Ishikawa (cell line): ENCODE measurements around the gene FOXC2.

Experiments
- CEBPB ChIP-seq: IDR thresholded peaks from 2 replicates; pipeline ENCODE4 v1.6.1; 2012
- CREB1 ChIP-seq: IDR thresholded peaks from 2 replicates; pipeline ENCODE4 v1.6.1; 2012; ENCODE audit warnings: low read depth
- EGR1 ChIP-seq: IDR thresholded peaks from 2 replicates; pipeline ENCODE4 v1.6.1; 2012
- EP300 ChIP-seq: IDR thresholded peaks from 2 replicates; pipeline ENCODE4 v1.6.1; 2012; ENCODE audit warnings: borderline replicate concordance
- FOXM1 ChIP-seq: IDR thresholded peaks from 2 replicates; pipeline ENCODE4 v1.6.1; 2012; ENCODE audit warnings: low read depth, borderline replicate concordance
- MAX ChIP-seq: IDR thresholded peaks from 2 replicates; pipeline ENCODE4 v1.6.1; 2012
- NFIC ChIP-seq: IDR thresholded peaks from 2 replicates; pipeline ENCODE4 v1.6.1; 2012
- RAD21 ChIP-seq: IDR thresholded peaks from 2 replicates; pipeline ENCODE4 v1.6.1; 2012; ENCODE audit warnings: low read depth
- REST ChIP-seq: IDR thresholded peaks from 2 replicates; pipeline ENCODE4 v1.6.1; 2012; ENCODE audit warnings: low read depth, mild to moderate bottlenecking
- TAF1 ChIP-seq: IDR thresholded peaks from 2 replicates; pipeline ENCODE4 v1.6.1; 2012; ENCODE audit warnings: low read depth, mild to moderate bottlenecking
- TCF12 ChIP-seq: IDR thresholded peaks from 2 replicates; pipeline ENCODE4 v1.6.1; 2012; ENCODE audit warnings: low read depth
- TEAD4 ChIP-seq: IDR thresholded peaks from 2 replicates; pipeline ENCODE4 v1.6.1; 2012
- USF1 ChIP-seq: IDR thresholded peaks from 2 replicates; pipeline ENCODE4 v1.6.1; 2012
- YY1 ChIP-seq: IDR thresholded peaks from 2 replicates; pipeline ENCODE4 v1.6.1; 2012; ENCODE audit warnings: low read depth
- ZBTB7A ChIP-seq: IDR thresholded peaks from 2 replicates; pipeline ENCODE4 v1.6.1; 2012; ENCODE audit warnings: low read depth

Gene FOXC2

GRCh38 chr16:86571530-86571915 lies 4.9 kb downstream of the FOXC2 start:
- no peak for TF ChIP-seq TCF12
- no peak for TF ChIP-seq RAD21
- TF ChIP-seq NFIC, result no peak
- TF ChIP-seq EGR1, result no peak
- no peak for TF ChIP-seq CREB1

- no peak for TF ChIP-seq TAF1
- no peak for TF ChIP-seq NFIC
- no peak for TF ChIP-seq CEBPB
- no peak for TF ChIP-seq YY1
- no peak for TF ChIP-seq CREB1
- no peak for TF ChIP-seq RAD21
- TF ChIP-seq TCF12, result no peak
- TF ChIP-seq REST, result no peak
- TF ChIP-seq EP300, result no peak
- TF ChIP-seq FOXM1, result no peak
- TF ChIP-seq EGR1, result no peak
- no peak for TF ChIP-seq MAX
- no peak for TF ChIP-seq USF1
- no peak for TF ChIP-seq ZBTB7A
- TF ChIP-seq TEAD4, result no peak
Measured at GRCh38 chr16:86572041-86572521, 5.5 kb downstream of the FOXC2 start.

- TF ChIP-seq EP300 (no peak), CREB1 (no peak), MAX (no peak), EGR1 (no peak), ZBTB7A (no peak), TCF12 (no peak), TEAD4 (no peak), RAD21 (no peak), TAF1 (no peak), CEBPB (no peak), YY1 (no peak), REST (no peak), NFIC (no peak), FOXM1 (no peak), USF1 (no peak)
Measured at GRCh38 chr16:86572606-86573005, 6.0 kb downstream of the FOXC2 start.

GRCh38 chr16:86573215-86573614 lies 6.6 kb downstream of the FOXC2 start:
- TF ChIP-seq YY1, result no peak

- TF ChIP-seq RAD21 (no peak), YY1 (no peak), CEBPB (no peak), TAF1 (no peak), TCF12 (no peak), TEAD4 (no peak), EP300 (no peak), ZBTB7A (no peak)
Measured at GRCh38 chr16:86573646-86574508, 7.2 kb downstream of the FOXC2 start.

- TF ChIP-seq RAD21, result no peak
- no peak for TF ChIP-seq TAF1
- TF ChIP-seq EGR1, result no peak
- no peak for TF ChIP-seq REST
- TF ChIP-seq TCF12, result no peak
- no peak for TF ChIP-seq TEAD4
- TF ChIP-seq USF1, result no peak
Measured at GRCh38 chr16:86574646-86575045, 8.0 kb downstream of the FOXC2 start.
